Stimulated activated CD4-positive, alpha-beta T cell treated with anti-CD3 and anti-CD28 coated beads, TNF-alpha, amount 100 ng/mL, for 24 hours (primary cell): ENCODE data around the gene ASPDH.

Experiments
- DNase-seq, 3 experiments: peaks; one replicate each; pipeline ENCODE4 v3.0.0-alpha.2; 2020; ENCODE audit warnings: low read depth in 3 of 3

The ASPDH gene

GRCh38 chr19:50496189-50497021 is 17.3 kb downstream of the ASPDH start:
- no peak for DNase-seq

DNA sequence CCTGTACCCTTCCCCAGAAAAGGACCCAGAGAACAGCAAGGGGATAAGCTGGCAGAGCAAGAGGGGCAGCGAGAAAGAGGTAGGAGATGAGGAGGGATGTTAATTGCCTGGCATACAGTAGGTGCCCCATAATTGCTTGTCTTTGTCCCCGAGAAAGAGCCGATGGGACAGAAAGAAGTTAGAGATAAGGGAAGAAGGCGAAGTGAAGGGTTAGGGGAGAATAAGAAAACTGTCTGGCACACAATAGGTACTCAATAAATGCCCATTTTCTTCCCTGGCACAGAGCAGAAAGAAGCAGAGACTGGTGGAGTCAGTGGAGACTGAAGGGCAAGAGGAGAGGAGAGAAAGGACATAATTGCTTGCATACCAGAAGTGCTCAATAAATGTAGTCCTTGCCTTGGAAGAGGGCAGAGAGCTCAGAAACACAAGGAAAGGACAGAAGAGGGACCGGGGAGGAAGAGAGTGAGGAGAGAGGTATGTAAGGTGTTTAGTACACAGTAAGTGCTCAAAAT is 18.6 kb downstream of the ASPDH start:
- DNase-seq = no peak

- no peak for DNase-seq
Measured at GRCh38 chr19:50494186-50495019, 19.3 kb downstream of the ASPDH start.

DNA sequence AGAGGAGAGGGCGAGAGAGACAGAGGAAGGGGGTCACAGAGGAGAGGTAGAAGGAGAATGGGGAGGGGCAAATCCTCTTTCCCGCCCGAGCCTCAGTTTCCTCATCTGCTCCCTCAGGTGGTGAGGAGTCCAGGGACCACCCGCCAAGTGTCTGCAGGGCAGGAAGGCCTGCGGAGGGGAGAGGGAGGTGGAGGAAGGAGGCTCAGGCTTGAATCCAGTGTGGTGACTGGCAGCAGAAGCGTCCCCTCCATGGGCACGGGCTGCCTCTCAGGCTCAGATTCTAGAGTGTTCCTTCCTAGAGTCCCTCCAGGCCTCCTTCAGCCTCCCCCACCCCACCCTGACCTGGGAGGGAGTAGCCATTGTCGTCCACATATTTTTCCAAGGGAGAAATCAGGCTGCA is 20.5 kb downstream of the ASPDH start:
- no peak for DNase-seq

GRCh38 chr19:50492303-50493052 is 21.2 kb downstream of the ASPDH start:
- DNase-seq = peak in 2 of 3 experiments; percentile 22 to 26

DNA sequence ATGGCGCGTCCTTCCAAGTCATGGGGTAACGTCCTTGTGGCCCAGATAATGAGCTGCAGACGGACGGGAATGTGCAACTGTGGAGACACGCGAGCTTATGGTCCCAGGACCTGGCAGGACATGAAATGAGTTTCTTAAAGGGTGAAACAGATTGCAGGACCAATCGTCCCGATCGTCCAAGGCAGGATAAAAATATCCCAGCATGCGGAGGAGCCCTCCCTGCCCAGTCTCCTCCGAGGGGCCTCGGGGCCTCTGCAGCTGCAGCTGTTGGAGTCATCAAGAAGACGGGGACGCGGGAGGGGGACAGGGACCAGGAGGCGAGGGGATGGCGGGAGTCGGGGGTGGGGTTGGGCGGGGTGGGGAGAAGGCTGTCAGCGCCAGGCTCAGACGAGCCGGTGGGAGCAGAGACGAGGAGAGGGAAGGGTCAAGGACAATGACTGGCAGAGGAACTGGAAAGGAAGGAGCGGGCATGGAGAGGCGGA is 22.7 kb downstream of the ASPDH start:
- DNase-seq = no peak

DNA sequence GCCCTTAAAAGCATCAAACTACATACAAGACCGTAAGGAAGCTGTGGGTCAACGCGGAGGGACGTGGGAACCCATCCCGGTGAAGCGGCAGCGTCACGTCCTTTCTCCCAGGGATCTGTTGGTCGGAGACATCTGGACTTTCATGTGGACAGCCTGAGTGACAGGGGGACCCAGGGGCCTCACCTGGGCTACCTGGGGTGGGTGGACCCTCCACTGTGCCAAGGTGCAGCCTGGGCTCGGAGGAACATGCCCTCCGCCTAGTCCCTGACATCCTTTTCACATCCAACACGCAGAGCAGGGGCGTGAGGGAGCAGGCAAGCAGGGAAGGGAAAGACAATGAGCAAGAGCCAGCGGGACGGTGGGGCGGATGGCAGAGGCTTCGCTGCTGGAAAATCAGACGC is 23.3 kb downstream of the ASPDH start:
- no peak for DNase-seq

DNA sequence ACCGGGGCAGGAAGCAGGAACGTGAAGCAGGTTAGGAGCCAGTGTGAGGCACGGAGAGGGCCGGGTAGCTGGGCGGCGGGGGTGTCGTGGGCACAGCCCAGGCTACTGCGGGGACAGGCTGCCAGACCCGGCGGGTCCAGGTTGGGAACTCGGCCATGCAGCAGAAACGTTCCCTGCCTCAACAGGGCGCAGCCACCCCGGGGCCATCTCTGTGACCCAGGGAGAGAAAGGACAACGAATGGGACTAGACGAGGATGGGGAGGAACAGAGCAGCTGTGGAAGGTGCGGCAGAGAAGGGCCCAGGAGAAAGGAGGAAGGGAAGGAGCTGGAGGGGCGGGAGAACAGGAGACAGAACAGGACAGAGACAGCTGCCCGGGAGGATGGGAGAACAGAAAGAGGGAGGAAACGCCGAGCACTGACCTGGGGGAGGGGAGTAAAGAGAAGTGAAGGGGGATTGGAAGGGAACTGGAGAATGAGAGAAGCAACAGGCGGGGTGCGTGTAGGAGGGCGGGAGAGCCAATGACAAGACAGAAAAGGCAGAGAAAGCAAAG is 24.2 kb downstream of the ASPDH start:
- DNase-seq = no peak

- no peak for DNase-seq
Measured at GRCh38 chr19:50488389-50489194, 25.1 kb downstream of the ASPDH start.

GRCh38 chr19:50486823-50487515 is 26.7 kb downstream of the ASPDH start:
- peak; percentile 35 to 66 (median 46) for DNase-seq

- DNase-seq = no peak
Measured at GRCh38 chr19:50485284-50485955, 28.3 kb downstream of the ASPDH start.

DNA sequence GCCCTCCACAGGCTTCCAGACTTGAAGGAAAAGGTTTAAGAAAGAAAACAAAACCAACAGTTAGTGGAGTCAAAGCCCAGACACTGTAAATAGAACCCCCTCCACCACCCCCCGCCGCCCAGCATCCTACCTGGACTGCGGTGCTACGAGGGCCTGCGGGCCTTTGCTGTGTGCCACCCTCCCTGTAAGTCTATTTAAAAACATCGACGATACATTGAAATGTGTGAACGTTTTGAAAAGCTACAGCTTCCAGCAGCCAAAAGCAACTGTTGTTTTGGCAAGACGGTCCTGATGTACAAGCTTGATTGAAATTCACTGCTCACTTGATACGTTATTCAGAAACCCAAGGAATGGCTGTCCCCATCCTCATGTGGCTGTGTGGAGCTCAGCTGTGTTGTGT is 30.8 kb downstream of the ASPDH start:
- DNase-seq = no peak

DNA sequence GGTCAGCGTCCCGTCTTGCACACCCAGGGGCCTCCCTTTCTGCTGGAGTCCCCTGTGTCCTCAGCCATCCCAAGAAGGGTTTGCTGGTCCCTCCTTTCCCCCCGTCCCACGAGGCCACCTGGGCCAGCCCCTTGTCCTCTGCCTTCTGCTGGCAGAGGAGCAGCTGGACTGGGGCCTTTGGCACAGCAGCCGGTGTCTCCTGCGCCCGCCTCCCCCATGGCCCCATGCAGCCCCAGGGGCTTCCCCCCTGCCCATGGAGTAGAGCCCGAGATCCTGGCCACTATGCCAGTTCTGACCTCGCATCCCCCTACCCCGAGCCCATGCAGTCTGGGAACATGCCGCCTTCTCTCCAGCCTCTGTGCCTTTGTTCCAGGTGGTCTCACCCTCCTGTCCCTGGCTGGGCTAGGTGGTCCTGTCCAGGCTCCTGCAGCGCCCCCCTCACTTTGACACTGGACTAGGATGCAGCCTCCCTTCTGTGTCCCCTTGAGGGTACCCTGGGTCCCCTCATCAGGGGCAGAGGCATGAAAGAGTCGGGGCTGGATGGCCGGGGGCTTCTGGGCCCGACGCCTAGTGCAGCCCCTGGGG is 31.4 kb downstream of the ASPDH start:
- no peak for DNase-seq

- no peak for DNase-seq
Measured at GRCh38 chr19:50481351-50482149, 32.2 kb downstream of the ASPDH start.

DNA sequence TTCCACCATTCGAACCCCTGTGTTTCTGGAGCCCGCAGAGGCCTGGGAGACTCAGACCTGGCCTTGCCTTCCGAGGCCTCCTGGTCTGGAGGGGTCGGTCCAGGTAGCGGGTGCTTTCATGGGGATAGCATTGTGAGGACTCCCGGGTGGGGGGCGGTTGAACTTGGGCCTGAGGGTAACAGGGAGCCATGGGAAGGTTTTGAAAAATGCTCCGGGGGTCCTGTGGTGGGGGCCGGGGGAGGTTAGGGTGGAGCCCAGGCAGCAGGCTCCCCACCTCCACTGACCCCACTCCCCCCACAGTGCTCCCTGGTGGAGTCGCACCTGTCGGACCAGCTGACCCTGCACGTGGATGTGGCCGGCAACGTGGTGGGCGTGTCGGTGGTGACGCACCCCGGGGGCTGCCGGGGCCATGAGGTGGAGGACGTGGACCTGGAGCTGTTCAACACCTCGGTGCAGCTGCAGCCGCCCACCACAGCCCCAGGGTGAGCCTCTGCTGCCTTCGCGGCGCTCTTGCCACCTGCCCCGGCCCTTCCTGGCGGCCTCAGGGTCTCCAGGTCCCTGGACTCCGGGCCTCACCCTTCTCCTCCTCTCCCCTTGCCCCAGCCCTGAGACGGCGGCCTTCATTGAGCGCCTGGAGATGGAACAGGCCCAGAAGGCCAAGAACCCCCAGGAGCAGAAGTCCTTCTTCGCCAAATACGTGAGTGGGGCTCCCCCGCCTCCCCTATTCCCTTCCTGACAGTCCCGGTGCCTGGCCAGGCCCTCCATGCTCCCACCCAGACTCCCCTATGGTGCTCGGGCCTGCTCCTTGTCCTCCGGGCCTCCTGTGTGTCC is 33.2 kb downstream of the ASPDH start:
- no peak for DNase-seq

DNA sequence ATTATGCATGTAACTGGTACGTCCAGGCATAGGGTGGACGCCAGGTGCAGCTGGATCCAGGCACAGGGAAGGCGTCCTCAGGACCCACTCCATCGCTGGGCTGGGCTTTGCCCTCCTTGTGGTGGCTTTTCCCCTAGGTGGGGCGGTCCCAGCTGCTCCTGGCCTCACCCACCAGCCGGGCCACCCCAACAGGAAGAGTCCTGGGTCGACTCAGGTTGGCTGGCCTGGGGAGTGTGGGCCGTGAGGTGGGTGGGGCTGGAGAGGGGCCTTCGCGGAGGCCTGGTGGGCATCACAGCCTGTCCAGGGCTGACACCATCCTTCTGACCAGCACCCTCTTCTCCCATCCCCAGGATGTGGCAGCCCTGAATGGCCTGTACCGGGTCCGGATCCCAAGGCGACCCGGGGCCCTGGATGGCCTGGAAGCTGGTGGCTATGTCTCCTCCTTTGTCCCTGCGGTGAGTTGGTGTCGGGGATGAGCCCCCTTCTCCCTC is 33.9 kb downstream of the ASPDH start:
- no peak for DNase-seq
